Esophagus squamous epithelium (tissue), 4 donors: Measurements from ENCODE around the gene CAMK2G.
A peak's percentile ranks its signal among the peaks of the same experiment; 100 is the strongest.

Experiments used
- POLR2A ChIP-seq, 4 donors: fragments of 450-650 bp; IDR thresholded peaks; one replicate each; pipeline ENCODE4 v1.6.1; 2017; ENCODE audit warnings: antibody characterized with exemption in 4 of 4, mild to moderate bottlenecking in 4 of 4, moderate library complexity in 3 of 4
- TF ChIP-seq, protein P1 (sequence below), 6 experiments: fragments of 450-650 bp in 4 of 6; fragments of 200-600 bp in 2 of 6; sonication (generic) in 2 of 6; IDR thresholded peaks; one replicate each; pipeline ENCODE4 v1.5.1; 2016 to 2019; ENCODE audit warnings: antibody characterized with exemption in 6 of 6, mild to moderate bottlenecking in 4 of 6, moderate library complexity in 4 of 6

DNA sequence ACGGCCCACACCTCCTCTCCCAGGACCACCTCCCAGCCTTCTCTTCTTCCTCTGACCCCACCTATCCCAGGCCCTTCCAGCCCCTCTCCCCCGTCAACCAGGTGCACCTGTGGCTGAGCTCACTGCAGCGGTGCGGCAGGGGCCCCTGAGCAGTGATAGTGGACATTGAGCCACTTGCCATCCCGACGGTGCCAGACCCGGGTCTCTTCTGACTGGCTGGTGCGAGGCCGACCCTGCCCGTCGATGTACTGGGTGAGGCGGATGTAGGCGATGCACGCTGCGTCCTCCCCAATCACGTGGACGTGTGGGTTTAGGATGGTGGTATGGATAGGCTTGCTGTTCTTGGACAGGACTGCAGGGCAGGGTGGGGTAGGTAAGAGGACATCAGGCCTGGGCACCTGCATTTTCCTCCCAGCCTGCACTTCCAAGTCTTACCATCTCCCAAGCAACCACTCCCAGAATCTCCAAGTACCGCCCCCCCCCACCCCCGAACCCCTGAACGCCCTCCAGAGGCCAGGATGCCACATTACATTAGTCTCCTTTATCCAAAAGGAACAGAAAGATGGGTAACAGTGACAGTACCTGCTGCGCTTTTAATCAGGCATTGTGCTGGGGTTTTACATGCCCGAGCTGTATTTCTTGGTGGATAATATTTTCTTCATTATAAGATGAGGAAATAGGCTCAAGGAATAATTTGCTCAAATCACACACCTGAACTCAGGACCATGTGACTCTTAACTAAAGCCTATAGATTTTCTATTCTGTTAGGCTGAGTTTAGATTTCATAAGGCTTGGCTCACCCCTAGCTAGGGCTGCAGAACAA, 59.2 kb downstream of the CAMK2G start:
- TF ChIP-seq, protein P1, sequence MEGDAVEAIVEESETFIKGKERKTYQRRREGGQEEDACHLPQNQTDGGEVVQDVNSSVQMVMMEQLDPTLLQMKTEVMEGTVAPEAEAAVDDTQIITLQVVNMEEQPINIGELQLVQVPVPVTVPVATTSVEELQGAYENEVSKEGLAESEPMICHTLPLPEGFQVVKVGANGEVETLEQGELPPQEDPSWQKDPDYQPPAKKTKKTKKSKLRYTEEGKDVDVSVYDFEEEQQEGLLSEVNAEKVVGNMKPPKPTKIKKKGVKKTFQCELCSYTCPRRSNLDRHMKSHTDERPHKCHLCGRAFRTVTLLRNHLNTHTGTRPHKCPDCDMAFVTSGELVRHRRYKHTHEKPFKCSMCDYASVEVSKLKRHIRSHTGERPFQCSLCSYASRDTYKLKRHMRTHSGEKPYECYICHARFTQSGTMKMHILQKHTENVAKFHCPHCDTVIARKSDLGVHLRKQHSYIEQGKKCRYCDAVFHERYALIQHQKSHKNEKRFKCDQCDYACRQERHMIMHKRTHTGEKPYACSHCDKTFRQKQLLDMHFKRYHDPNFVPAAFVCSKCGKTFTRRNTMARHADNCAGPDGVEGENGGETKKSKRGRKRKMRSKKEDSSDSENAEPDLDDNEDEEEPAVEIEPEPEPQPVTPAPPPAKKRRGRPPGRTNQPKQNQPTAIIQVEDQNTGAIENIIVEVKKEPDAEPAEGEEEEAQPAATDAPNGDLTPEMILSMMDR (IDR thresholded peaks at IDR 0.05), result peak in 1 of 6 experiments; percentile 12
- TF ChIP-seq POLR2A (IDR thresholded peaks at IDR 0.05), result no peak
